OCI-LY1 (cell line): ENCODE measurements around the gene MX1.

Experiments
- CTCF ChIP-seq: fragments of 200-600 bp; sonication (generic), shearing (Covaris generic); IDR thresholded peaks from 2 replicates; pipeline ENCODE4 v1.5.1; 2017; ENCODE audit warnings: mild to moderate bottlenecking, antibody characterized with exemption, low read length, moderate library complexity, mixed read lengths
- EZH2 ChIP-seq: fragments of 200-600 bp; sonication (generic), shearing (Covaris generic); IDR thresholded peaks from 2 replicates; pipeline ENCODE4 v1.8.0; 2017; ENCODE audit warnings: borderline replicate concordance, mixed run types, mild to moderate bottlenecking, antibody characterized with exemption, low read length, moderate library complexity, mixed read lengths

GRCh38 chr21:41393876-41394465 is 32.1 kb upstream of the MX1 start:
- TF ChIP-seq EZH2 = no peak
- TF ChIP-seq CTCF = no peak
